LHCN-M2 (cell line): ENCODE data around the gene TYW1. TPM values are rescaled to one million over a fixed set of nuclear protein-coding genes. Genes with fewer than 3 reads are reported as not detected.
"Not testable (repeated sequence)": the region's sequence is repeated elsewhere in the genome, so short reads cannot be mapped to it uniquely, and the experiment has no call there.

Experiments
- DNase-seq: peaks from one replicate; pipeline ENCODE4 v3.0.0-alpha.2; 2012; ENCODE audit warnings: low read depth
- total RNA-seq: library from RNA; depleted of rRNA; stranded (reverse); fragments of >200 nt; gene quantifications from 2 replicates; pipeline ENCODE4 v1.2.3, GENCODE V29; 2014

The TYW1 gene
- total RNA-seq, 1 experiment from 2014 or later: 23.2 TPM

DNA sequence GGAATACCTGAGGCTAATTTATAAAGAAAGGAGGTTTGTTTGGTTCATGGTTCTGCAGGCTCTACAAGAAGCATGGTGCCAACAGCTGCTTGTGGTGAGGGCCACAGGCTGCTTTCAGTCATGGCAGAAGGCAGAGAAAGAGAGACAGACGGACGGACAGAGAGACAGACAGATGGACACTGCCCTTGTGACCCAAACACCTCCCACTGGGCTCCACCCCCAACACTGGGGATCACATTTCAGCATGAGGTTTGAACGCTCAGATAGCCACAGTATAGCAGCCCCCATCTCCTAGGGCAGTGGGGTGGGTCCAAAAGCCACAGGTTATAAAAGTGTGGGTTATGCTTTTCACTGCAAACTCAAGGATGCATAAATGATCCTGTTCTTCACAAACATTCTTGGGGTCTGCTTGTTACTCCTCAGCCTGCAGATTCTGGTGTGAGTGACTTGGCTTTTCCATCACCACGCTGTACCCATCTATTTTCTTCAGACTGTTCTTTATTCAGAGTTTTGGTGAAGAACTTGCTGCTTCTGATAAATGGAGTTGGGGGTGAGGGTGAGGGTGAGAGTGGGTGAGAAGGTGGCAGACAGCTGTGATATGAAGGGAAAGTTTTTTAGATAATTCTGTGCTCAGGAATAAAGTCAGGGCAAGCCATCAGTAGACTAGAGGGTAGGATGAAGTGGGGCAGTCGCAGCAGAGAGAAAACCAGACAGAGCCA lies 194.5 kb downstream of the TYW1 start:
- DNase-seq: not testable (repeated sequence)

DNA sequence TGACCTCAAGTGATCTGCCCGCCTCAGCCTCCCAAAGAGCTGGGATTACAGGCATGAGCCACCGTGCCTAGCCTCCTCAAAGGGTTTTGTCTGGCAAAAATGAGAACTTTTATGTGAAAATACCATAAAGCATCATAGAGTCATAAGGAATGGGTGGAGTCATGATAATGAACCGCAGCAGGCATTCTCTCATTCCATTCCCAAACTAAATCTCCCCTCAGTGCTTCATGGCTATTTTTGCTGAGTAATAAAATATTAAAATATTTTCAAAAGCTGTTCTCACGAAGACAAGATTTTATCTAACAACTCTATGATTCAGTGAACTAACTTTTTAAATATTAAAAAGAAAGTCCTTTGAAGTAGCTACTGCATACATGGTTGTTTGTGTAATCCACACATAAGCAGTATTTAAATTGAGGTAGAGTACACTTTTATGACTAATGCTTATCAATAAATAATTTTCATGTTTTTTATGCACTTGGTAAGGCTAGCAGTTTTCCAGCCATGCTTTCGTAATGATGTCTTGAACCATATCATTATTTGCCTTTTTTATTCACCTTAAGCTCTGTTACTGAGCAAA lies 195.6 kb downstream of the TYW1 start:
- DNase-seq: peak; percentile 41

DNA sequence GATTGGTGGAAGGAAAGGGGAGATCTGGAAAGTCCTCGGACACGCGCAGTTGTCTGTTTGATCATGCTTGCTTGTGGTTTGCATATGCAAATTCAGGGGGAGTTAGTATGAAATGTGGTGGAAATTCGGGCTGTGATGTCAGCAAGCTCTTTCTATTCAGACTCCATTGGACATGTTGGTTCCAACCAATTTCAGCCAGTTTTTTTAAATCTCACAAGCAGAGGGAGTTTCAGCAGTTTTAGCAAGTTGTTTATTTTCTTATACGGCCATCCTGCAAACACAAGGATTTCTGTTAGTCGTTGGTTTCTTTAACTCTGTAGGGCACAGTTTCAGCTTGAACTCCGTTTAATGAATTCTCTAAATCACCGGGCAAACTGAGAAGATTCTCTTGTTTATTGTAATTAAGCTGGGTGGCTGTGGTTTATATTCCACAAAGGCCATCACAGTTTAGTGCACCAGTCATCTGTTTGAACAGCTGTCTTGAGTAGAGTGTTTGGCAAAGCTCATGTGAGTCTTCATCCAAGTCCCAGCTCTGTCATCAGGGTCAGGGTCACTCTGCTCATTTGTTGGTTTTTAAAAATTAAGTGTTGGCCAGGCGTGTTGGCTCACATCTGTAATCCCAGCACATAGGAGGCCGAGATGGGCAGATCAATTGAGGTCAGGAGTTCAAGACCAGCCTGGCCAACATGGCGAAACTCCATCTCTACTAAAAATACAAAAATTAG lies 196.4 kb downstream of the TYW1 start:
- peak; percentile 98 for DNase-seq

DNA sequence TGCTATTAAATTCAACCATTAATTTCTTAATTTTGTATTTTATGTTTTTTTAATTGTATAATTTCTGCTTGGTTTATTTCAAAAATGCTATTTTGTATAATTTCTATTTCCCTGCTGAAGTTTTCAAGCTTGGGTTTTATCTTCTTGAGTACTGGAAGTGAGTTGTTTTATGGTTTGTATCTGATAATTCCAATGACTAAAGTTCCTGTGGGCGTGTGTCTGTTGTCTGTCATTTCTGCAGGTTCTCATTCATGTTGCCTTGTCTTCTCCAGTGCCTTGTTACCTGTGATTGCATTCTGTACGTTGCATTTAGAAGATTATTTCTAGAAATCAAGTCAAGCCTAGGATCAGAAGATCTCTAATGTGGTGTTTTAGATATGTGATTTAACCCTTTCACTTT lies 199.5 kb downstream of the TYW1 start:
- DNase-seq: not testable (repeated sequence)

DNA sequence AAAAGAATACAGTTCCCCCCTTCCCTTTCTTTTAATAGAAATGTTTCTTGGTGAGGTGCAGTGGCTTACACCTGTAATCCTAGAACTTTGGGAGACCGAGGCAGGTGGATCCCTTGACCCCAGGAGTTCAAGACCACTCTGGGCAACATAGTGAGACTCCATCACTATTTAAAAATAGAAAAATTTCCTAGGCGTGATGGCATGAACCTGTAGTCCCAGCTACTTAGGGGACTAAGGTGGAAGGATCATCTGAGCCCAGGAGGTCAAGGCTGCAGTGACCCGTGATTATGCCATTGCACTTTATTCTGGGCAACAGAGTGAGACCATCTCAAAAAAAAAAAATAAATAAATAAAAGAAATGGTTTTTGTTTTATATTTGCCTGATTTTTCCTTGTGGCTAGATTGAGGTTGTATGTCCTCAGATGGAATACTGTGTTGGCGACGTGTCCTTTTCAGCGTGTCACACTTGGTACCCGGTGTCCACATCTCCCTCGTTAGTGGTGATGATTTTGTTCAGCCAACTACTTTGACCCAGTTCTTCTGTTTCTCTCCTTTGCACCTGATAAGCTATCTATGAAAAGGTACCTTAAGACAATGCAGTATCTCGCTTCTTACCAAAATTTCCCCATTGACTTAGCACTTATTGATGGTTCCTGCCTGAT lies 202.4 kb downstream of the TYW1 start:
- not testable (repeated sequence) for DNase-seq

DNA sequence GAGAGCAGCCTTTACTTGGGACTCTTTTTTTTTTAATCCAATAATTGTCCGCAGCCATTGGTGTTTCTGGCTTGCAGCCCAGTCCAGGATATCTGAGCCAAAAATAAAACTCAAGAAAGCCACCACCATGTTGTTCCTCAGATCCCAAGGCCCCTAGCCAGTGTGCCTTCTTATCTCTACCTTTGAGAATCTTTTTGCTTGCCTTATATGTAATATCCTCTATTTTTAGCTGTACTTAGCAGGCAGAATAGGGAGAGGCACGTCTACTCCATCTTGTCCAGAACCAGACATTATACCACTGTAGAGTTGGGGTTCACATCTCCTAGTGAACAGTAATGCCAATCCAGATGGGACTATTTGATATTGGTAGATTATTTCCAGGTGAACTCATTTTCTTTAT lies 209.1 kb downstream of the TYW1 start:
- DNase-seq: not testable (repeated sequence)

DNA sequence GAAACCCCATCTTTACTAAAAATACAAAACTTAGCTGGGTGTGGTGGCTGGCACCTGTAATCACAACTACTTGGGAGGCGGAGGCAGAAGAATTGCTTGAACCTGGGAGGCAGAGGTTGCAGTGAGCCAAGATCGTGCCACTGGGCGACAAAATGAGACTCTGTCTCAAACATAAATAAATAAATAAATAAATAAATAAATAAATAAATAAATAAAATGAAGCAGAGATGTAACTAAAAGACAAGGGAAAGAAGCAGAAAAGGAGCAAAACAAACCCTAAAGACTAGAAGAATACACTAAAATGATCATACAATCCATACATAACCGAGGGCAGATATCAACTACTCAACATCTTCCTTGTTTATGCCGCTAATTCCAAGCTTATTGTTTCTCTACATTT lies 209.8 kb downstream of the TYW1 start:
- DNase-seq: no peak

DNA sequence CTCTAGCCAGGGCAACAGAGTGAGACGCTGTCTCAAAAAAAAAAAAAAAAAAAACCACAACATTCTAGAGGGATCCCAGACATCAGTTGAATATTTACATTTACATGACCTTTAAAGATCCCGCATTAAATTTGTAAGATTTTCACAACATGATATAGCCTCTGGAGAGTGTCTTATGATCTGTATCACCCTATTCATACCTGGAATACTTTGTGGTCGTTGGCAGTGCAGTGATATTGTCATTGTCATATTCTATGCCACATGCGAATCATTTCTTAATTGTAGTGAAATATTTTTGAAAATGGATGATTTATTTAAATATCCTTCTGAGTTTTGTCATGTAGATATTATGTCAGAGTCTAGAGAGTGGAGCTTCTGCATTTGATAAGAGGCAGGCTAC lies 212.0 kb downstream of the TYW1 start:
- not testable (repeated sequence) for DNase-seq

DNA sequence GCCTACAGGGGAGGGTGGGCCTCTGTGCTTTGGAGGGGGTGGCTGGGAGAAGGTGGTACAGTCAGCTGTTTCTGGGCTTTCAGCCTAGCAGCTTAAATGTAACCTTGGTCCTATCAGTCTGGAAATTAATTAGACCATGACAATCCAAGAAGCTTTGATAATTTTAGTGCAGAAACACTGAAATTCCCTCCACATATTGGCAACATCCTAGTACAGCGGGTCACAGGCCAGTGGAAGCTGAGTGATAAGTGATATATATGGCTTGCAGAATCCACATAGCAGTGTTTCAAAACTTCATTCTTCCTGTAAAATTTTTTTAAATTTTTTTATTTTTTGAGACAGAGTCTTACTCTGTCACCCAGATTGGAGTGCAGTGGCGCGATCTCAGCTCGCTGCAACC lies 212.6 kb downstream of the TYW1 start:
- no peak for DNase-seq

DNA sequence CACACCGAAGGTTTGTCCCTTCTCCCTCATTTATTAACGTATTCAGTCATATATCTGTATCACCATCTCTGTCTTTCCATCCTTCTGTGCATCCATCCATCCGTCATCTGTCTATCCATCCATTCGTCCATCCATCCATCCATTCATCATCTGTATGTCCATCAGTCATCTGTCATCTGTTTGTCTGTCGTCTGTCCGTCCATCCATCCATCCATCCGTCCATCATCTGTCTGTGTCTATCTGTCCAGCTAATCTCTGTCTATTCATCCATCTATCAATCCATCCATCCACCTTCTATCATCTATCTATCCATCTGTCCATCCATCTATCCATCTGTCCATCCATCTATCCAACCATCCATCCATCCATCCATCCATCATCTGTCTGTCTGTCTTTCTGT lies 213.9 kb downstream of the TYW1 start:
- DNase-seq: no peak

DNA sequence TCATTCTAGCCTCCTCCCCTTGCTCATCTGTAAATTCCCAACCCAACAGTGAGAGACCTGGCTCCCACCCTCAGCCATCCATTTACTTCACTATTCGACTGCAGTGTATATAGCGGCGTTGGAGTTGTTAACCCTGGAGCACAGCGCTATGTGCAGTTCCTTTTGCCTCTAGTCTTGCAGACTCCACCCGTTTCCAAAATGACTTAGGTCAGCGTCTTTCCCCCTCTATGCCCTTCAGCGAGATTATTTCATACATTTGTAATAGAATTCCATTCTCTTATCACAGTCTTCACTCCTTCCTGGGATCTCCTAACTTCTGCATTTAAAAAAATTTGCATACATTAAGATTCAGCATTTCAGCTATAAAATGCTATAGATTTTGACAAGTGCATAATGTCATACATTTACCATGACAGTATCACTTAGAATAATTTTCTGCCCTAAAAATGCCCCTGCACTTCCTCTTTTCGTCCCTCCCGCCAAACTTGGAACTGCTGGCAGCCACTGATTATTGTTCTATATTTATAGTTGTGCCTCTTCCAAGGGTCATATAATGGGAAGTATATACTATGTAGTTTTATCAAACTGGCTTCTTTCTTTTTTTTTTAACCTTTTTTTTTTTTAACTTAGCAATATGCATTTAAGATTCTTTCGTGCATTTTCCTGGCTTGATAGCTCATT lies 215.2 kb downstream of the TYW1 start:
- DNase-seq: not testable (repeated sequence)

DNA sequence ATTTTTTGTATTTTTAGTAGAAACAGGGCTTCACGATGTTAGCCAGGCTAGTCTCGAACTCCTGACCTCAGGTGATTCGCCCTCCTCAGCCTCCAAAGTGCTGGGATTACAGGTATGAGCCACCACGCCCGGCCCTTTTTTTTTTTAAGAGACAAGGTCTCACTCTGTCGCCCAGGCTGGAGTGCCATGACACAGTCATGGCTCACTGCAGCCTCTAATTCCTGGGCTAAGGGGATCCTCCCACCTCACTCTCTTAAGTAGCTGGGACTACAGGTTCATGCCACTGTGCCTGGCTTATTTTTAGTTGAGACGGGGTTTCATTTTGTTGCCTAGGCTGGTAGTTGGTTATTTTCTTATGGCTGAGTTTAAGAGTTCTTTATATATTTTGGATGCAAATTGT lies 216.4 kb downstream of the TYW1 start:
- not testable (repeated sequence) for DNase-seq

DNA sequence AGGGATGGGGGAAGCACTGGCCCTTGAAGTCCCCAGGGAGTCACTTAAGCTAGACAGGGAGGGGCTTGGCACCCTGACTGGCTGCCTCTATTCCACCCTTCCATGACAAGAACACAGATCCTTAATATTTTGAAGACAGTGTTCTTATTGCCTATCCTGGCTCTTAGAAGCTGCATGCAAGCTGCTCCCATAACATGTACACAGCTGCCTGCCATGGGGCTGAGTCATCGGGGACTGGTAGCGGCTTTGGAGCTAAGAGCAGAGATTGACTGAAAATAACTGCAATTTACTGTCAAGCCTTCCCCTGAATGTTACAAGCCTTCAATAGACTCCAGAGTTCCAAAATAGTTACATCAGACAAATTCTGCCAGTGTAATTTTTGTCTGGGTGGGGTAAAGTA lies 226.9 kb downstream of the TYW1 start:
- DNase-seq: peak; percentile 97

DNA sequence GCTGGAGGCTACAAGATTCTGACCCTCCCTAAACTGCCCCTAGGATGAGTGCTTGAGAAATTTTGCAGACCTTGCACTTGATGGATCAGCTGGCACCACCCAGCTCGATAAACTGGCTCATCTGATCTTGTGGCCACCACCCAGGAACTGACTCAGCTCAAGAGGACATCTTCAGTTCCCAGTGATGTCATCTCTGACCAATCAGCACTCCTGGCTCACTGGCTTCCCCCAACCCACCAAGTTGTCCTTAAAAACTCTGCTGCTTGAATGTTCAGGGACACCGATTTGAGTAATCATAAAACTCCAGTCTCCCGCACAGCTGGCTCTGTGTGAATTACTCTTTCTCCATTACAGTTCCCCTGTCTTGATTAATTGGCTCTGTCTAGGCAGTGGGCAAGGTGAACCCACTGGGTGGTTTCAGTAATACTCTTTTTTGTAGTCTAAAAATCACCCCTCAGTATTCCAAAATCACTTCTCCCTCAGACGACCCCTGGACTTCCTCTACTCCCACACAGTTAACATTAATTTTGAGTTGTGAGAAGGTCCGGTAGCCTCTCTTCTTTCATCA lies 229.8 kb downstream of the TYW1 start:
- DNase-seq: peak; percentile 87

DNA sequence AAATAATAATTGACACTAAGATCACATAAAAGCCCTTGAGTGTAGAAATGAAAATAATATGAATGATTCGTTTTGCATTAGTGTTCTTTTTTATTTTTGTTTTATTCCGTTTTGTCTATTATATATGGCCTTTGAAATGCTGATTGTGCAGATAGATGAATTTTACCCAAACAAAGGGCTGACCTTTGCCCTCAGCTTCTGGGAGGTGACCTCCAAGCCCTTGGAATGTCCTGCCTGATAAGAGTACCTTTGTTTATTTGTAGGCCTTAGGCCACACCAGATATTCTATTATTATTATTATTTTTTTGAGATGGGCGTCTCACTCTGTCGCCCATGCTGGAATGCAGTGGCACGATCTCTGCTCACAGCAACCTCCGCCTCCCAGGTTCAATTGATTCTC lies 230.3 kb downstream of the TYW1 start:
- DNase-seq: not testable (repeated sequence)

DNA sequence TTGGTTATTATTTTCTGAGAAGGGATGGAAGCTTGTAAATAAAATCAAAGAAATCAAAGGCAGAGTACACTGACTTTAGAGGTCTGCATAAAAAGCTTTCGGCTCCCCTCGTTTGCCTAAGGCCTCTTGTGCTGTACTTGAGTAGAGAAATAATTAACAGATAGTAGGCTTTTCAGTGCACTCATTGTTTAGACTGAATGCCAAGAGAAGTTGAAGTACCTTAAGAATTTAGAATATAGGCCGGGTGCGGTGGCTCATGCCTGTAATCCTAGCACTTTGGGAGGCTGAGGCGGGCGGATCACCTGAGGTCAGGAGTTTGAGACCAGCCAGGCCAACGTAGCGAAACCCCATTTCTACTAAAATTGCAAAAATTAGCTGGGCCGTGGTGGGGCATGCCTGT lies 232.4 kb downstream of the TYW1 start:
- not testable (repeated sequence) for DNase-seq

DNA sequence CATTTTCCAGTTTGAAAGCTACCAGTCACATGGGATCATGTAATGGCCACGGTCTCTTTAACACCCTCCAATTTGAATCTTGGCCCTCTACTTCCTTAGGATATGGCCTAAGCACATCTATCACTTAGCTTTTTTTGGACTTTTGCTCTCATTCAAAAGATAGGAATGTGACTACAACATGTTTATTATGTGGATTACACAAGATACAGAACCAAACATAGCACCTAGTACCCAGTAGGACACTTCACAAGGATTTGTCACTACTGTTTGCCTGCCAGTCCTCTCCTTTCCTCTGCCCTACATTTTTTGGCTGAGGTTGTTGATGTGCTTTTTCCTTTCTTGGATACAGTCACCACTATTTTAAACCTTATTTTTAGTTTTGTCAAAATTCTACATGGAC lies 233.4 kb downstream of the TYW1 start:
- DNase-seq: not testable (repeated sequence)

DNA sequence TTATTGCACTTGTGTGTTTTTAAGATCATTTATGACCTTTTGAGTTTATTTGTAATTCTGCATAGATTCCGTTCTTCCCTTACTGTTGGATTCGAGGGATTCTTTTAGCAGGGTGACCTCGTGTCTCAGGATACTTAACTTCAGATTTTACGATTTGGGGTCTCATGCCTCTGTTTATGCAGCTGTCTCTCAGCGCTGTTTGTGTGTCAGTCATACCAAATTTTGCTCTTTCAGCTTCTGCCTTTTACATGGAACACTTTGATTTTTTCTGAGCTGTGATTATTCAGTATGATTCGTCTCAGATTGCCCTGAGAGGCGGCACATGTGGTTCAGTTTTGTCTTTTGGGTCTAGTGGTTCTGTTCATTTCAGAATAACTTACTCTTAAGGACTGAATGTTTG lies 236.9 kb downstream of the TYW1 start:
- peak; percentile 71 for DNase-seq

DNA sequence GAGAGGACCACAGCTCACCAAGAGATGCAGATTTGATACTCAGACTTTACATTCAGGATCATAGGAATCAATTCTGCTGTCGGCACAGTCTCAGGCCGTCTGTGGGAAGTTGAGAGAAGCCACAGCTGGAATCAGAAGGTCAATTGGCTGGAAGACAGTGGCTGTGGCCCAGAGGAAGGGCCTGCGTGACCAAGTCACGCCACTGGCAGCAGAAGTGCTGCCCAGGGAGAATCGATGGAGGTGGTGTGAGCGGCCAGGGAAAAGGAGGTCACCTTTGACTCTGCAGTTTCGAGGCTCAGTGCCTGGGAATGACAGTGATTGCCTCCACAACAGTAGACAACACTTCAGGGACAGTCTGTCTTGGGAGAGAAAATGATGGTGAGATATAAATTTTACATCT lies 239.6 kb downstream of the TYW1 start:
- not testable (repeated sequence) for DNase-seq

DNA sequence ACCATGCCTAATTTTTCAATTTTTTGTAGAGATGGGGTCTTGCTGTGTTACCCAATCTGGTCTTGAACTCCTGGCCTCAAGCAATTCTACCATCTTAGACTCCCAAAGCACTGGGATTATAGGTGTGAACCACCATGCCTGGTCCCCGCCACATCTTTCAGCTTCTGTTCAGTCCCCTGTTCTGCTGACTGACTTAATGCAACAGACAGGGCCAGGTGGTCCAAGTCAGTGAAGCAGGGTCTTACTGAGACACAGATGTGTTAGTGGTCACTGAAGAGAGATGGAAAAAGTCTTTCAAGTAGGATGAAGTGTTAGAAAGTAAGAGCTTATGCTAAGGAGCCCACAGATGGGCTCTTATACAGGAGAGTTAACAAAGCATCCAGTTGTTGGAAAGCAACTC lies 246.2 kb downstream of the TYW1 start:
- DNase-seq: not testable (repeated sequence)

DNA sequence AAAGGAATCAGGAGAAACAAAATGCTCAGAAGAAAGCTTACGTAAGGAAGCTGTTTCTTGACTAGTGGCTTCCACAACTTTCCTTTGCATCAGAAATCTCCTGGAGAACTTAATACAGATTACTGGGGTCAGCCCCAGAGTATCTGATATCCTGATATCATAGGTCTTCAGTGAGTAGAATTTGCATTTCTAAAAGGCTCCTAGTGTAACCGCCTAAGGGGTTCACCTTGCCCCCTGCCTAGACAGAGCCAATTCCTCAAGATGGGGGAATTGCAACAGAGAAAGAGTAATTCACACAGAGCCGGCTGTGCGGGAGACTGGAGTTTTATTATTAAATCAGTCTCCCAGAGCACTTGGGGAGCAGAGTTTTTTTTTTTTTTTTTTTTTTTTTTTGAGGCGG lies 251.7 kb downstream of the TYW1 start:
- DNase-seq: not testable (repeated sequence)
